HCT116 (cell line): Measurements from ENCODE around the gene SLC30A7. TPM values are rescaled to one million over a fixed set of nuclear protein-coding genes. Genes with fewer than 3 reads are reported as not detected.

Experiments
- ATAC-seq: fragments of 200-7000 bp; cut with Tn5 transposase; 2 replicates; pipeline ENCODE4 v1.9.1; 2020; ENCODE audit warnings: mild to moderate bottlenecking, moderate library complexity
- BruUV-seq: library from RNA; stranded (reverse); fragments of 400-500 nt; replicated peaks from 2 replicates; lab custom pipeline; 2021; lab: Mats Ljungman, UMichigan
- CTCF ChIA-PET: fragments of 300-600 bp; sonication (Branson Sonifier 250); formaldehyde crosslinking; loops from one replicate; lab custom pipeline; 2021; ENCODE audit warnings: antibody characterized with exemption; lab: Charles Lee
- POLR2A ChIA-PET: fragments of 300-600, 350-600 bp; sonication (Branson Sonifier 250); formaldehyde crosslinking; loops from one replicate; lab custom pipeline; 2021; ENCODE audit warnings: antibody characterized with exemption; lab: Charles Lee
- RAD21 ChIA-PET, 2 experiments: fragments of 300-600 bp; sonication (Branson Sonifier 250); formaldehyde crosslinking; loops; one replicate each; lab custom pipeline; 2023; ENCODE audit warnings: low total read pairs in 2 of 2; ENCODE audit not compliant: uncharacterized antibody in 2 of 2, unreplicated experiment in 2 of 2, low non-redundant PET in 1 of 2; lab: Charles Lee
- DNase-seq: peaks from one replicate; pipeline ENCODE4 v3.0.0-alpha.2; 2010; ENCODE audit warnings: low read depth, low spot score
- H2AFZ ChIP-seq: fragments of 200-600 bp; shearing (Covaris generic), sonication (generic); 2 replicates; pipeline ENCODE4 v1.6.1; 2017; ENCODE audit warnings: low read depth, mixed run types, mixed read lengths, antibody characterized with exemption, low read length; ENCODE audit not compliant: poor library complexity, severe bottlenecking
- H3K27ac ChIP-seq: 2 replicates; pipeline ENCODE4 v1.5.1; 2012; ENCODE audit warnings: low read depth, low read length
- H3K27me3 ChIP-seq: fragments of 200-600 bp; sonication (generic); 2 replicates; pipeline ENCODE4 v1.6.1; 2016; ENCODE audit warnings: mixed run types, low read length, mixed read lengths; ENCODE audit not compliant: insufficient read depth
- H3K36me3 ChIP-seq, 2 experiments: fragments of 200-500 bp in 1 of 2; fragments of 200-600 bp in 1 of 2; sonication (Bioruptor generic) in 1 of 2; sonication (generic) in 1 of 2; 2 replicates each; pipeline versions ENCODE4 v1.5.1 to v1.6.1; 2014 to 2016; ENCODE audit warnings: low read length in 2 of 2, inconsistent platforms in 1 of 2, mixed read lengths in 1 of 2, mixed run types in 1 of 2; ENCODE audit not compliant: insufficient read depth in 2 of 2, control insufficient read depth in 1 of 2
- H3K4me1 ChIP-seq, 2 experiments: fragments of 200-600 bp in 1 of 2; sonication (generic) in 1 of 2; 2 replicates each; pipeline versions ENCODE4 v1.5.1 to v1.6.1; 2012 to 2017; ENCODE audit warnings: low read length in 2 of 2, inconsistent platforms in 1 of 2, mild to moderate bottlenecking in 1 of 2, mixed read lengths in 1 of 2, mixed run types in 1 of 2, moderate library complexity in 1 of 2; ENCODE audit not compliant: insufficient read depth in 2 of 2, control insufficient read depth in 1 of 2
- H3K4me2 ChIP-seq: fragments of 200-600 bp; sonication (generic); 2 replicates; pipeline ENCODE4 v1.6.1; 2017; ENCODE audit warnings: mixed run types, low read length, mixed read lengths
- H3K4me3 ChIP-seq, 2 experiments: fragments of 200-600 bp in 1 of 2; sonication (generic) in 1 of 2; replicated peaks in 1 of 2; 2 replicates each; pipeline ENCODE4 v1.5.1; 2011 to 2016; ENCODE audit warnings: low read length in 2 of 2, control low read depth in 1 of 2, low read depth in 1 of 2, mild to moderate bottlenecking in 1 of 2, mixed read lengths in 1 of 2, mixed run types in 1 of 2
- H3K79me2 ChIP-seq: fragments of 200-600 bp; sonication (generic); 2 replicates; pipeline ENCODE4 v1.6.1; 2017; ENCODE audit warnings: mild to moderate bottlenecking, mixed run types, low read length, moderate library complexity, mixed read lengths; ENCODE audit not compliant: insufficient read depth
- H3K9ac ChIP-seq: fragments of 200-600 bp; sonication (generic); 2 replicates; pipeline ENCODE4 v1.6.1; 2016; ENCODE audit warnings: low read length, mixed read lengths
- H3K9me2 ChIP-seq: fragments of 200-600 bp; sonication (generic), shearing (Covaris generic); 2 replicates; pipeline ENCODE4 v1.6.1; 2017; ENCODE audit warnings: mixed run types, mild to moderate bottlenecking, moderate library complexity; ENCODE audit not compliant: insufficient read depth
- H3K9me3 ChIP-seq, 2 experiments: fragments of 200-500 bp in 1 of 2; fragments of 200-600 bp in 1 of 2; sonication (Bioruptor generic) in 1 of 2; sonication (generic) in 1 of 2; 2 replicates each; pipeline ENCODE4 v1.6.1; 2014 to 2017; ENCODE audit warnings: low read length in 2 of 2, mixed read lengths in 2 of 2, inconsistent platforms in 1 of 2, low read depth in 1 of 2, mild to moderate bottlenecking in 1 of 2, mixed run types in 1 of 2, moderate library complexity in 1 of 2; ENCODE audit not compliant: control insufficient read depth in 1 of 2, insufficient read depth in 1 of 2
- H4K20me1 ChIP-seq: fragments of 200-600 bp; sonication (generic), shearing (Covaris generic); 2 replicates; pipeline ENCODE4 v1.6.1; 2017; ENCODE audit warnings: mixed run types, mild to moderate bottlenecking, moderate library complexity; ENCODE audit not compliant: insufficient read depth
- CBX3 ChIP-seq: IDR thresholded peaks from 2 replicates; pipeline ENCODE4 v1.6.1; 2012; ENCODE audit warnings: low read depth
- CEBPB ChIP-seq: IDR thresholded peaks from 2 replicates; pipeline ENCODE4 v1.6.1; 2012; ENCODE audit warnings: low read depth
- ELF1 ChIP-seq: IDR thresholded peaks from 2 replicates; pipeline ENCODE4 v1.6.1; 2012; ENCODE audit warnings: low read depth, borderline replicate concordance
- EZH2 ChIP-seq: fragments of 200-600 bp; sonication (generic); IDR thresholded peaks from 2 replicates; pipeline ENCODE4 v1.6.1; 2017; ENCODE audit warnings: antibody characterized with exemption, mixed run types
- EZH2phosphoT487 ChIP-seq: fragments of 200-600 bp; IDR thresholded peaks from 2 replicates; pipeline ENCODE4 v1.6.1; 2018; ENCODE audit warnings: antibody characterized with exemption, borderline replicate concordance
- POLR2A ChIP-seq: IDR thresholded peaks from 2 replicates; pipeline ENCODE4 v1.7.0; 2011; ENCODE audit warnings: borderline replicate concordance; ENCODE audit not compliant: insufficient read depth, insufficient read length; ENCODE audit errors: extremely low read depth
- SIN3A ChIP-seq: IDR thresholded peaks from 2 replicates; pipeline ENCODE4 v1.6.1; 2012; ENCODE audit warnings: low read depth
- TCF7L2 ChIP-seq: IDR thresholded peaks from 2 replicates; pipeline ENCODE4 v1.7.0; 2011; ENCODE audit warnings: borderline replicate concordance, inconsistent platforms; ENCODE audit not compliant: insufficient read depth, insufficient read length; ENCODE audit errors: extremely low read depth
- YY1 ChIP-seq: IDR thresholded peaks from 2 replicates; pipeline ENCODE4 v1.6.1; 2011; ENCODE audit warnings: low read length, low read depth, moderate library complexity, mild to moderate bottlenecking; ENCODE audit not compliant: insufficient replicate concordance; ENCODE audit errors: extremely low read depth
- ZNF274 ChIP-seq: fragments of 200-500 bp; sonication (Bioruptor generic); IDR thresholded peaks from 2 replicates; pipeline ENCODE4 v1.6.1; 2014; ENCODE audit warnings: mild to moderate bottlenecking, low read depth, low read length, inconsistent platforms
- intact Hi-C: fragments of 100-400 bp; cut with micrococcal nuclease; formaldehyde crosslinking; loops from 2 replicates; pipeline ENCODE4 v1.10.0; 2022
- total RNA-seq: library from RNA; stranded (reverse); gene quantifications from one replicate; pipeline ENCODE4 v1.2.1, GENCODE V29; 2021; ENCODE audit not compliant: unreplicated experiment
- TF ChIP-seq, protein P1 (sequence below): IDR thresholded peaks from 2 replicates; pipeline ENCODE4 v1.6.1; 2012; ENCODE audit warnings: low read depth

Gene SLC30A7
- total RNA-seq, 1 experiment from 2014 or later = 23.3 TPM

DNA sequence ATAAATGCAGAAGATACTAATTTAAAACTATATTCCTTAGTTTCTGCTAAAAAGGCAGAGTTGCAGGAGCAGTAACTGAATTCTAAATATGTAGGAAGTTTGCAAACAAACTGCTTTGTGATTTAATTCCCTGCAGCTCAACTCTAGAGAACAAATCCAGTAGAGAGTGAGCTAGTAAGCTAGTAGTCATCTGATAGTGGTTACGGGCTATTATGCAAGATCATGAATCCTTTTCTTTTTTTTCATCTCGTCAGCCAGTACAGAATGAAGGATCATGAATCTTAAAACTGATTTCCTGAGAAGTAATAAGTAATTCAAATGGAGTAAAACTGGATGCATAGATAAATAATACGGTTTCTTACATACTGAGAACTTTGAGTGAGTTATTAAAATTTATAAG lies 126.4 kb downstream of the SLC30A7 start:
- Histone ChIP-seq H3K4me3 (no peak overlapping the region), H4K20me1 (peaks cover 4% of the 10 kb centered on the region; the same call in 1 of the 2 replicates), H3K9ac (no peak overlapping the region), H3K27ac (no peak overlapping the region), H3K4me2 (no peak overlapping the region), H3K79me2 (peaks cover 52% of the 10 kb centered on the region), H3K36me3 (peaks cover 2 to 8% of the 10 kb centered on the region in 2 experiments; a peak in 3 of 4 replicates), H2AFZ (no peak overlapping the region), H3K9me2 (no peaks in the 10 kb centered on the region), H3K9me3 (no peaks in the 10 kb centered on the region), H3K27me3 (no peaks in the 10 kb centered on the region), H3K4me1 (peaks cover 4 to 12% of the 10 kb centered on the region in 2 experiments; a peak in 3 of 4 replicates)
- ATAC-seq (no peak), DNase-seq (no peak)
- CTCF ChIA-PET = no interaction called here
- TF ChIP-seq EZH2phosphoT487 (no peak), ELF1 (no peak), EZH2 (no peak), CBX3 (no peak), ZNF274 (no peak), CEBPB (no peak), YY1 (no peak), SIN3A (no peak), TCF7L2 (no peak), POLR2A (no peak)
- TF ChIP-seq, protein P1, sequence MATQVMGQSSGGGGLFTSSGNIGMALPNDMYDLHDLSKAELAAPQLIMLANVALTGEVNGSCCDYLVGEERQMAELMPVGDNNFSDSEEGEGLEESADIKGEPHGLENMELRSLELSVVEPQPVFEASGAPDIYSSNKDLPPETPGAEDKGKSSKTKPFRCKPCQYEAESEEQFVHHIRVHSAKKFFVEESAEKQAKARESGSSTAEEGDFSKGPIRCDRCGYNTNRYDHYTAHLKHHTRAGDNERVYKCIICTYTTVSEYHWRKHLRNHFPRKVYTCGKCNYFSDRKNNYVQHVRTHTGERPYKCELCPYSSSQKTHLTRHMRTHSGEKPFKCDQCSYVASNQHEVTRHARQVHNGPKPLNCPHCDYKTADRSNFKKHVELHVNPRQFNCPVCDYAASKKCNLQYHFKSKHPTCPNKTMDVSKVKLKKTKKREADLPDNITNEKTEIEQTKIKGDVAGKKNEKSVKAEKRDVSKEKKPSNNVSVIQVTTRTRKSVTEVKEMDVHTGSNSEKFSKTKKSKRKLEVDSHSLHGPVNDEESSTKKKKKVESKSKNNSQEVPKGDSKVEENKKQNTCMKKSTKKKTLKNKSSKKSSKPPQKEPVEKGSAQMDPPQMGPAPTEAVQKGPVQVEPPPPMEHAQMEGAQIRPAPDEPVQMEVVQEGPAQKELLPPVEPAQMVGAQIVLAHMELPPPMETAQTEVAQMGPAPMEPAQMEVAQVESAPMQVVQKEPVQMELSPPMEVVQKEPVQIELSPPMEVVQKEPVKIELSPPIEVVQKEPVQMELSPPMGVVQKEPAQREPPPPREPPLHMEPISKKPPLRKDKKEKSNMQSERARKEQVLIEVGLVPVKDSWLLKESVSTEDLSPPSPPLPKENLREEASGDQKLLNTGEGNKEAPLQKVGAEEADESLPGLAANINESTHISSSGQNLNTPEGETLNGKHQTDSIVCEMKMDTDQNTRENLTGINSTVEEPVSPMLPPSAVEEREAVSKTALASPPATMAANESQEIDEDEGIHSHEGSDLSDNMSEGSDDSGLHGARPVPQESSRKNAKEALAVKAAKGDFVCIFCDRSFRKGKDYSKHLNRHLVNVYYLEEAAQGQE = no peak
- POLR2A ChIA-PET = no interaction called here
- intact Hi-C loops = loop anchor here (10.0 kb wide), 2 partner anchors 213 to 263 kb away; partner anchors contain the start of gene S1PR1
- no TSS peak for BruUV-seq
- RAD21 ChIA-PET = no interaction called here
